GM21825 (cell line): ENCODE measurements around the gene EHHADH.

Experiments used
- ATAC-seq: cut with Tn5 transposase; IDR thresholded peaks from one replicate; pipeline ENCODE4 v1.9.1; 2021; ENCODE audit warnings: mild to moderate bottlenecking, moderate library complexity; ENCODE audit not compliant: unreplicated experiment

The EHHADH gene

DNA sequence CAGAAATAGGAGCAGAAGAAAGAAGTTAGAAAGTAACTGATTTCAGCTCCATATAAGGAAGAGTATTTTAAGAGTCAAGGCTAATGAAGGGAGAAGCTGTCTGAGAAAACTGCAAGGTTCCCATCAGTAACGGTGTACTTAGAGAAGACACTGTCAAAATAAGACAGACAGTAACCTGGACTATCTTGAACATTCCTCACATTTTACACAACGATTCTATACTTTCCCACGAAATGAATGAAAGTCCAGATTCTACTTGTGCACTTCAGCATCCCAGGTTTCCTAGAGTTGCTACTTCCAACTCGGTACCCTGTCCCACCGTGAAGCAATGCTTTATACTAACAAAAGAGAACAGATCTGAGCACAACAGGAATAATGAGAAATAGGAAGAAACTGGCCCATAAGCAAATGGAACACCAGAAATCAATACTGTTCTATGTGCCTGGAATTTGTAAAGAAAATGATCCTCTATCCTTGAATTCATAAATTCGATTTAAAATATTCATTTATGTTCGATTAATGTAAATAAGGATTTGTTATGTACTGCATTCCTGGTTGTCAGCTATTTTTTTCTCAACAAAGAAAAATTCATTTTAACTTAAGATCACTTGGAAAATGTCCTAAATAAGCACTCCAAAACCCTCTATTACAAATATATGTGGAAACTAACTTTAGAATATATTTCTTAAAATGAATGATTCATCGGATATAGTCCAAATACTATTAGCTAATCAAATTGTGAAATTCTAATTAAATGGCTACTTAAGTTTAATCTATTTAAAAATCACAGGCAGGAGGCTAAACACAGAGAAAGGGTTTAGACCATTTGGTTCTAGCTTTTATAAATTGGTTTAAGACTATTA is 102.5 kb downstream of the EHHADH start:
- ATAC-seq: no peak

DNA sequence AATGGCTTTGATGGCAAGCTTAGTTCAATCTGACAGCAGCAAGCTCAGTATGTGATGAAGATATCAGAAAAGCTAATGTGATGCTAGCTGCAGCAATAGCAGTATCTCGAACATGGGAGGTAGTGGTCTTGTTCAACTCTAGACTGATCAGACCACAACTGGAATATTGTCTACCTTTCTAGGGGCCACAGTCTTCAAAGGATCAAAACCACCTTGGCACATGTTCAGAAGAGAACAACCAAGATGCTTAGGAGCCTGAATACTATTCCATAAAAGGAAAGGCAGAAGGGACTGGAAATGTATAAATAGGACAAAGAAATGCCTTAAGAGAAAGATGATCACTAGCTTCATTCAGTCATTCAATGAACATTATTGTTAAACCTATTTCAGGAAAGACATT is 103.3 kb downstream of the EHHADH start:
- ATAC-seq: no peak

DNA sequence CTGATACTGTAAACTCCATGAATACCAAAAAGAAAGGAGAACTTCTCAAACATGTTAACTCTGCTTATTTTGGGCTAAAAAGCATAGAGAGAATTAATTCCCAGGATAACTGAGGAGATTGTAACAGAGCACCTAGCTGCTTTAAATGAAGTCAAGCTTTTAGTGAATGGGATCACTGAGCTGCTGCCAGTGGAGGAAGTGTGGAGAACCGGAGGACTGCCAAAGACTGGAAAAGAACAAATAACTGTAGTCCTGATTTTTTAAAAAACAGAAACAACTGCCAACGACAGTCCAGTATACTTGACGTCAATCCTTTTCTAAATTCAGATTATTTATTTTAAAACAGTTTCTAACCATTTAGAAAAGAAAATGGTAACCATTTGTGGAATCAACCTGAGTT is 104.3 kb downstream of the EHHADH start:
- no peak for ATAC-seq

DNA sequence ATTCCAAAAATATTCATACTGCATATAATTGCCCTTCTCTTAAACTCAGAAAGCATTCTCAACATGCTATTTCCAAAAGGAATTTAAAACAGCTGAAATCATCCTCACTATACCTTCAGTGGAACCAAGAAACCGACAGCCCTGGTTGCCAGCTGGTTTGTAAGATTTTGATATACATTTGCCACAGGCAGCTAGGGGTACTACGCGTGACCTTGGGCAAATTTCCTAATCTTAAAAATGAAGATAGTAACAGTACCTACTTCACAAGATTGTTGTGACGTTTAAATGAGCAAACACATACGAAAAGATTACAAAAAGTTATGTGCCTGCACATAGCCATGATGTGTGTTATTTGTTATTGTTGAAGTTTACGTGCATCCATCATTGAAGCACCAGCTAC is 108.3 kb downstream of the EHHADH start:
- no peak for ATAC-seq

DNA sequence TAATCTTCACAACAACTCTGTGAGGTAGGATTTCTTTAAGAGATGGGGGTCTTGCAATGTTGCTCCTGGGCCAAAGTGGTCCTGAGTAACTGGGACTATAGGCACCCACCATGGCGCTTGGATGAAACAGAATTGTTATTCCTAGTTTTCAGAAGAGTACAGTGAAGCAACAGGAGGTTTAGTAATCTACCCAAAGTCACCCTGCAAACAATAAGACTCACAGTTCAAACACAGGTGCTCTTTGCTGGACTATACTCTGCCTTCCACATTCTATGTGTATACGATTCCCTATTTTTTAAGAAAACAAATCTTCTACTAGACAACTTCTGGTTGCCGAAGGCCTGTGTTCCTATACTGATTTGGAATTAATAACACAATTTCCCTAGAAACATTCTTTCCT is 109.1 kb downstream of the EHHADH start:
- ATAC-seq: no peak
